Left lung (tissue), 10 donors: Measurements from ENCODE around the gene TRIM3. TPM values are rescaled to one million over a fixed set of nuclear protein-coding genes. Genes with fewer than 3 reads are reported as not detected.

Experiments used
- ATAC-seq: fragments of 200-7000 bp; cut with Tn5 transposase; one replicate; pipeline ENCODE4 v1.9.1; 2020; ENCODE audit warnings: moderate library complexity
- DNase-seq, 4 donors: peaks; one replicate each; pipeline ENCODE4 v3.0.0-alpha.2; 2013 to 2020
- H3K27ac ChIP-seq, 2 donors: fragments of 200-600 bp; sonication (generic) in 1 of 2; one replicate each; pipeline versions ENCODE4 v1.5.0 to v1.8.0; 2020 to 2021
- H3K27me3 ChIP-seq, 2 donors: fragments of 200-600 bp; sonication (generic) in 1 of 2; one replicate each; pipeline versions ENCODE4 v1.5.0 to v1.8.0; 2020 to 2021
- H3K36me3 ChIP-seq, 2 donors: fragments of 200-600 bp; sonication (generic) in 1 of 2; one replicate each; pipeline versions ENCODE4 v1.5.0 to v1.8.0; 2020 to 2021
- H3K4me1 ChIP-seq, 2 donors: fragments of 200-600 bp; one replicate each; pipeline ENCODE4 v1.8.0; 2021
- H3K4me3 ChIP-seq, 2 donors: fragments of 200-600 bp; sonication (generic) in 1 of 2; one replicate each; pipeline versions ENCODE4 v1.5.0 to v1.8.0; 2020 to 2021; ENCODE audit warnings: mild to moderate bottlenecking in 1 of 2
- H3K9me3 ChIP-seq, 2 donors: fragments of 200-600 bp; sonication (generic) in 1 of 2; one replicate each; pipeline versions ENCODE4 v1.5.0 to v1.8.0; 2020 to 2021
- CTCF ChIP-seq, 2 donors: fragments of 200-600 bp; sonication (generic) in 1 of 2; IDR thresholded peaks; one replicate each; pipeline versions ENCODE4 v1.5.0 to v1.8.0; 2021; ENCODE audit warnings: antibody characterized with exemption in 2 of 2
- intact Hi-C, 2 donors: fragments of 100-400 bp; cut with DNase I; formaldehyde crosslinking; loops; one replicate each; pipeline versions ENCODE4 v1.11.2 to v1.14.2; 2022
- polyA plus RNA-seq, 6 donors: library from polyadenylated mRNA; unstranded; fragments of 120-200 nt; gene quantifications; one replicate each; pipeline ENCODE4 v1.2.1, GENCODE V29; 2013; ENCODE audit not compliant: insufficient read length in 6 of 6
- total RNA-seq, 2 donors: library from RNA; stranded (reverse); fragmentation: NEBNext Ultra II Directional; extraction: Animal tissue kit (Norgen Biotek cat#: 25700); gene quantifications; one replicate each; pipeline ENCODE4 v1.2.1, GENCODE V29; 2021
- donor health status: DM: no; HTN: yes; CAD: no.
- donor health status: DM: no; HTN: no; CAD: no.

TRIM3 gene
- total and polyA plus RNA-seq, 8 donors = 20.6 to 35.5 (median 24.5) TPM

- no peak overlapping the region for H3K4me3 ChIP-seq
- TF ChIP-seq CTCF (IDR thresholded peaks at IDR 0.05) = no peak
- no peaks in the 10 kb centered on the region for H3K9me3 ChIP-seq
- no peak overlapping the region for H3K27ac ChIP-seq
- H3K4me1 ChIP-seq = no peaks in the 10 kb centered on the region
- H3K27me3 ChIP-seq = no peaks in the 10 kb centered on the region
- intact Hi-C loops = loop anchor here in 1 of 2 donors (5.0 kb wide), 1 partner anchor 60 kb away; no protein-coding TSS in a partner anchor
- ATAC-seq (no peak), DNase-seq (no peak)
- peaks cover 0 to under 1% of the 10 kb centered on the region in 2 donors for H3K36me3 ChIP-seq
Observed at GRCh38 chr11:6442441-6442840, 31.3 kb downstream of the TRIM3 start.

GRCh38 chr11:6440906-6441358 is 32.8 kb downstream of the TRIM3 start, which contains the start of gene HPX:
TSS of gene HPX (minus strand) at chr11:6440987. CDS start at chr11:6440963, 24 bp downstream.
- no peaks in the 10 kb centered on the region for H3K4me1 ChIP-seq
- DNase-seq (no peak), ATAC-seq (no peak)
- no peaks in the 10 kb centered on the region for H3K36me3 ChIP-seq
- H3K27ac ChIP-seq = no peak within 1 kb of the TSS
- no peak within 1 kb of the TSS for H3K4me3 ChIP-seq
- TF ChIP-seq CTCF (IDR thresholded peaks at IDR 0.05) = no peak
- no peaks in the 10 kb centered on the region for H3K27me3 ChIP-seq
- intact Hi-C loops = loop anchor here in 1 of 2 donors (5.0 kb wide), 1 partner anchor 59 kb away; no protein-coding TSS in a partner anchor
- no peaks in the 10 kb centered on the region for H3K9me3 ChIP-seq

- peak; percentile 52 to 53 for TF ChIP-seq CTCF (IDR thresholded peaks at IDR 0.05)
- H3K4me1 ChIP-seq = no peaks in the 10 kb centered on the region
- peak; percentile 86 for ATAC-seq
- H3K27ac ChIP-seq = no peak overlapping the region
- no peaks in the 10 kb centered on the region for H3K9me3 ChIP-seq
- intact Hi-C loops = loop anchor here in 1 of 2 donors (10.0 kb wide), 1 partner anchor 66 kb away; no protein-coding TSS in a partner anchor
- H3K4me3 ChIP-seq = no peak overlapping the region
- H3K36me3 ChIP-seq = no peaks in the 10 kb centered on the region
- DNase-seq = peak in 1 of 4 donors; percentile 53
- H3K27me3 ChIP-seq = no peaks in the 10 kb centered on the region
Observed at GRCh38 chr11:6438979-6439571, 34.7 kb downstream of the TRIM3 start.

- Histone ChIP-seq H3K4me1 (no peaks in the 10 kb centered on the region), H3K9me3 (no peaks in the 10 kb centered on the region), H3K27ac (no peak overlapping the region), H3K27me3 (no peaks in the 10 kb centered on the region), H3K4me3 (no peak overlapping the region), H3K36me3 (no peaks in the 10 kb centered on the region)
- intact Hi-C loops = loop anchor here in 1 of 2 donors (10.0 kb wide), 1 partner anchor 67 kb away; no protein-coding TSS in a partner anchor
- DNase-seq (no peak), ATAC-seq (peak; percentile 41)
- no peak for TF ChIP-seq CTCF (IDR thresholded peaks at IDR 0.05)
Observed at GRCh38 chr11:6437993-6438392, 35.7 kb downstream of the TRIM3 start.

GRCh38 chr11:6437423-6437822 is 36.3 kb downstream of the TRIM3 start:
- DNase-seq (no peak), ATAC-seq (no peak)
- no peak overlapping the region for H3K27ac ChIP-seq
- intact Hi-C loops = loop anchor here in 1 of 2 donors (10.0 kb wide), 1 partner anchor 67 kb away; no protein-coding TSS in a partner anchor
- no peak overlapping the region for H3K4me3 ChIP-seq
- H3K9me3 ChIP-seq = no peaks in the 10 kb centered on the region
- no peak for TF ChIP-seq CTCF (IDR thresholded peaks at IDR 0.05)
- H3K4me1 ChIP-seq = no peaks in the 10 kb centered on the region
- H3K27me3 ChIP-seq = no peaks in the 10 kb centered on the region
- no peaks in the 10 kb centered on the region for H3K36me3 ChIP-seq
